ENCODE measurements around the gene RARRES2.
A peak's percentile ranks its signal among the peaks of the same experiment; 100 is the strongest.

The RARRES2 gene

GRCh38 chr7:150361402-150361801 lies 20.0 kb upstream of the RARRES2 start:
- no peak for DNase-seq

GRCh38 chr7:150360363-150361058 lies 19.1 kb upstream of the RARRES2 start:
- DNase-seq: no peak

GRCh38 chr7:150359622-150360362 lies 18.4 kb upstream of the RARRES2 start:
- no peak for DNase-seq

GRCh38 chr7:150358988-150359621 lies 17.7 kb upstream of the RARRES2 start:
- no peak for DNase-seq

- peak; percentile 7 for DNase-seq
Observed at GRCh38 chr7:150358433-150358832, 17.0 kb upstream of the RARRES2 start.

GRCh38 chr7:150357771-150358427 lies 16.5 kb upstream of the RARRES2 start:
- no peak for DNase-seq

GRCh38 chr7:150357270-150357669 lies 15.8 kb upstream of the RARRES2 start:
- DNase-seq: peak; percentile 50

GRCh38 chr7:150356265-150356897 lies 15.0 kb upstream of the RARRES2 start:
- peak; percentile 43 for DNase-seq

GRCh38 chr7:150355666-150356059 lies 14.2 kb upstream of the RARRES2 start:
- no peak for DNase-seq

GRCh38 chr7:150351587-150352194 lies 10.3 kb upstream of the RARRES2 start:
- no peak for DNase-seq

- no peak for DNase-seq
Observed at GRCh38 chr7:150346922-150347321, 5.5 kb upstream of the RARRES2 start.

- DNase-seq: no peak
Observed at GRCh38 chr7:150345012-150345411, 3.6 kb upstream of the RARRES2 start.

- DNase-seq: no peak
Observed at GRCh38 chr7:150344299-150344698, 2.9 kb upstream of the RARRES2 start.

GRCh38 chr7:150343225-150343624 lies 1.8 kb upstream of the RARRES2 start:
- no peak for DNase-seq

GRCh38 chr7:150342121-150342408 lies 636 bp upstream of the RARRES2 start:
- DNase-seq: no peak

GRCh38 chr7:150340875-150341262 lies 560 bp downstream of the RARRES2 start:
- DNase-seq: no peak

- DNase-seq: no peak
Observed at GRCh38 chr7:150340024-150340749, 1.2 kb downstream of the RARRES2 start.

- no peak for DNase-seq
Observed at GRCh38 chr7:150339409-150339809, 2.0 kb downstream of the RARRES2 start.

- no peak for DNase-seq
Observed at GRCh38 chr7:150338166-150338829, 3.1 kb downstream of the RARRES2 start.

GRCh38 chr7:150337659-150338081 lies 3.8 kb downstream of the RARRES2 start:
- no peak for DNase-seq

GRCh38 chr7:150337179-150337578 lies 4.2 kb downstream of the RARRES2 start:
- no peak for DNase-seq

All from activated CD4-positive, alpha-beta T cell treated with anti-CD3 and anti-CD28 coated beads, Interleukin-2, amount 50 U/mL, for 16 hours (primary cell).